IPS-11a (cell line): ENCODE results near the gene NME3.

Experiments used
- H3K4me3 ChIP-seq: one replicate; pipeline ENCODE4 v1.5.1; 2013; ENCODE audit warnings: low read depth, low read length, control low read depth

Gene NME3

GRCh38 chr16:1770328-1771187 is 785 bp downstream of the NME3 start:
- peak overlapping the region; percentile 70 for H3K4me3 ChIP-seq

- H3K4me3 ChIP-seq, result no peak overlapping the region
Measured at GRCh38 chr16:1769402-1770300, 1.7 kb downstream of the NME3 start.

- no peak overlapping the region for H3K4me3 ChIP-seq
Measured at GRCh38 chr16:1768767-1769401, 2.5 kb downstream of the NME3 start.

- H3K4me3 ChIP-seq, result no peak overlapping the region
Measured at GRCh38 chr16:1768061-1768766, 3.1 kb downstream of the NME3 start.

GRCh38 chr16:1767116-1767994 is 4.0 kb downstream of the NME3 start:
- no peak overlapping the region for H3K4me3 ChIP-seq

- no peak overlapping the region for H3K4me3 ChIP-seq
Measured at GRCh38 chr16:1766701-1767100, 4.6 kb downstream of the NME3 start.

GRCh38 chr16:1766231-1766630 is 5.1 kb downstream of the NME3 start:
- H3K4me3 ChIP-seq, result no peak overlapping the region

- H3K4me3 ChIP-seq, result no peak overlapping the region
Measured at GRCh38 chr16:1765826-1766225, 5.5 kb downstream of the NME3 start.

GRCh38 chr16:1764971-1765370 is 6.4 kb downstream of the NME3 start:
- H3K4me3 ChIP-seq, result no peak overlapping the region

GRCh38 chr16:1763521-1764511 is 7.5 kb downstream of the NME3 start:
- H3K4me3 ChIP-seq, result peak overlapping the region; percentile 6

GRCh38 chr16:1762879-1763520 is 8.3 kb downstream of the NME3 start:
- no peak overlapping the region for H3K4me3 ChIP-seq

GRCh38 chr16:1762196-1762878 is 9.0 kb downstream of the NME3 start:
- H3K4me3 ChIP-seq, result no peak overlapping the region

- no peak overlapping the region for H3K4me3 ChIP-seq
Measured at GRCh38 chr16:1761751-1762150, 9.6 kb downstream of the NME3 start.

- H3K4me3 ChIP-seq, result no peak overlapping the region
Measured at GRCh38 chr16:1760911-1761310, 10.4 kb downstream of the NME3 start.

GRCh38 chr16:1759511-1759910 is 11.8 kb downstream of the NME3 start:
- no peak overlapping the region for H3K4me3 ChIP-seq

- no peak overlapping the region for H3K4me3 ChIP-seq
Measured at GRCh38 chr16:1758923-1759322, 12.4 kb downstream of the NME3 start.

- no peak overlapping the region for H3K4me3 ChIP-seq
Measured at GRCh38 chr16:1757714-1758461, 13.5 kb downstream of the NME3 start.
